ENCODE results near the gene FFAR1.

DNA sequence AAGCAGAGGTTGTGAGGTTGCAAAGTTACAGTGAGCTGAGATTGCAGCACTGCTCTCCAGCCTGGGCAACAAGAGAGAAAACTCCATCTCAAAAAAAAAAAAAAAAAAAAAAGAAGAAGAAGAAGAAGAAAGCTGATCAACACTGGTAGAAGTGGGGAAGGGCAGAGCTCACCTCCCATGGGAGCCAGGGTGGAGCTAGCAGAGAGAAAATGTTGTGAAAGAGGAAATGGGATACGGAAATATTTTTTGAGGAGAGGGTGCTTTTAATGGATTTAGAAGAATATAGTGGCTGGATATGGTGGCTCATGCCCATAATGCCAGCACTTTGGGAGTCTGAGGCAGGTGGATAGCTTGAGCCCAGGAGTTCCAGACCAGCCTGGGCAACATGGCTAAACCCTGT lies 30.0 kb downstream of the FFAR1 start:
- TF ChIP-seq, protein P1, sequence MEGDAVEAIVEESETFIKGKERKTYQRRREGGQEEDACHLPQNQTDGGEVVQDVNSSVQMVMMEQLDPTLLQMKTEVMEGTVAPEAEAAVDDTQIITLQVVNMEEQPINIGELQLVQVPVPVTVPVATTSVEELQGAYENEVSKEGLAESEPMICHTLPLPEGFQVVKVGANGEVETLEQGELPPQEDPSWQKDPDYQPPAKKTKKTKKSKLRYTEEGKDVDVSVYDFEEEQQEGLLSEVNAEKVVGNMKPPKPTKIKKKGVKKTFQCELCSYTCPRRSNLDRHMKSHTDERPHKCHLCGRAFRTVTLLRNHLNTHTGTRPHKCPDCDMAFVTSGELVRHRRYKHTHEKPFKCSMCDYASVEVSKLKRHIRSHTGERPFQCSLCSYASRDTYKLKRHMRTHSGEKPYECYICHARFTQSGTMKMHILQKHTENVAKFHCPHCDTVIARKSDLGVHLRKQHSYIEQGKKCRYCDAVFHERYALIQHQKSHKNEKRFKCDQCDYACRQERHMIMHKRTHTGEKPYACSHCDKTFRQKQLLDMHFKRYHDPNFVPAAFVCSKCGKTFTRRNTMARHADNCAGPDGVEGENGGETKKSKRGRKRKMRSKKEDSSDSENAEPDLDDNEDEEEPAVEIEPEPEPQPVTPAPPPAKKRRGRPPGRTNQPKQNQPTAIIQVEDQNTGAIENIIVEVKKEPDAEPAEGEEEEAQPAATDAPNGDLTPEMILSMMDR (IDR thresholded peaks at IDR 0.05) = no peak
- no peak for TF ChIP-seq POLR2A (IDR thresholded peaks at IDR 0.05)

Data from uterus (tissue), 2 donors.